GM18858 (cell line): Measurements from ENCODE around the gene SSTR5.
"Not testable (repeated sequence)": the region's sequence is repeated elsewhere in the genome, so short reads cannot be mapped to it uniquely, and the experiment has no call there.

Experiments used
- ATAC-seq: cut with Tn5 transposase; IDR thresholded peaks from one replicate; pipeline ENCODE4 v1.9.1; 2021; ENCODE audit not compliant: unreplicated experiment

Gene SSTR5

GRCh38 chr16:1073566-1074378 lies 1.2 kb downstream of the SSTR5 start:
- ATAC-seq: no peak

- no peak for ATAC-seq
Measured at GRCh38 chr16:1074379-1074649, 1.8 kb downstream of the SSTR5 start.

- no peak for ATAC-seq
Measured at GRCh38 chr16:1075546-1075945, 3.0 kb downstream of the SSTR5 start.

- ATAC-seq: no peak
Measured at GRCh38 chr16:1076801-1077576, 4.4 kb downstream of the SSTR5 start.

- ATAC-seq: no peak
Measured at GRCh38 chr16:1077877-1078578, 5.5 kb downstream of the SSTR5 start.

GRCh38 chr16:1078579-1079021 lies 6.1 kb downstream of the SSTR5 start:
- ATAC-seq: no peak

GRCh38 chr16:1079341-1079740 lies 6.8 kb downstream of the SSTR5 start:
- no peak for ATAC-seq

- ATAC-seq: no peak
Measured at GRCh38 chr16:1079786-1080525, 7.4 kb downstream of the SSTR5 start.

GRCh38 chr16:1080801-1081733 lies 8.5 kb downstream of the SSTR5 start:
- ATAC-seq: no peak

GRCh38 chr16:1081734-1082265 lies 9.3 kb downstream of the SSTR5 start:
- ATAC-seq: no peak

- ATAC-seq: no peak
Measured at GRCh38 chr16:1082266-1082951, 9.9 kb downstream of the SSTR5 start.

- ATAC-seq: no peak
Measured at GRCh38 chr16:1082952-1083675, 10.6 kb downstream of the SSTR5 start.

GRCh38 chr16:1084971-1085370 lies 12.4 kb downstream of the SSTR5 start:
- no peak for ATAC-seq

GRCh38 chr16:1086443-1086842 lies 13.9 kb downstream of the SSTR5 start:
- ATAC-seq: not testable (repeated sequence)

GRCh38 chr16:1088295-1089170 lies 16.0 kb downstream of the SSTR5 start:
- ATAC-seq: no peak

GRCh38 chr16:1089439-1089821 lies 16.9 kb downstream of the SSTR5 start:
- ATAC-seq: no peak

GRCh38 chr16:1089822-1090619 lies 17.5 kb downstream of the SSTR5 start:
- no peak for ATAC-seq
